RCC 7860 (cell line): ENCODE results near the gene TXNDC2.
"Not testable (repeated sequence)": the region's sequence is repeated elsewhere in the genome, so short reads cannot be mapped to it uniquely, and the experiment has no call there.

ENCODE experiments used
- DNase-seq: peaks from one replicate; pipeline ENCODE4 v3.0.0-alpha.2; 2015; ENCODE audit warnings: low spot score
- FAIRE-seq: peaks from 2 replicates; lab custom pipeline; 2012; peaks lifted over from hg19 to GRCh38; lab: Jason Lieb, UNC

The TXNDC2 gene

GRCh38 chr18:9878783-9879242 is 7.0 kb upstream of the TXNDC2 start:
- no peak for DNase-seq
- FAIRE-seq: no peak

- DNase-seq (no peak), FAIRE-seq (no peak)
These were observed 1.7 kb upstream of the TXNDC2 start for GRCh38 chr18:9884090-9884489.

- no peak for DNase-seq
- FAIRE-seq: no peak
These were observed 1.1 kb upstream of the TXNDC2 start for GRCh38 chr18:9884532-9885140.

- FAIRE-seq (no peak), DNase-seq (no peak)
These were observed 204 bp downstream of the TXNDC2 start for GRCh38 chr18:9886005-9886348.

- no peak for DNase-seq
These were observed 2.2 kb downstream of the TXNDC2 start for GRCh38 chr18:9887992-9888391.

GRCh38 chr18:9890196-9890595 is 4.4 kb downstream of the TXNDC2 start:
- FAIRE-seq (no peak), DNase-seq (no peak)

More at GRCh38 chr18:9887992-9888391, 2.2 kb downstream of the TXNDC2 start:
- no peak for FAIRE-seq

GRCh38 chr18:9890957-9891356 is 5.2 kb downstream of the TXNDC2 start:
- DNase-seq: no peak

GRCh38 chr18:9891515-9891914 is 5.7 kb downstream of the TXNDC2 start:
- DNase-seq: peak; percentile 50

More at GRCh38 chr18:9890957-9891356, 5.2 kb downstream of the TXNDC2 start:
- no peak for FAIRE-seq

GRCh38 chr18:9894454-9895068 is 8.8 kb downstream of the TXNDC2 start:
- no peak for FAIRE-seq
- no peak for DNase-seq

More at GRCh38 chr18:9891515-9891914, 5.7 kb downstream of the TXNDC2 start:
- peak; percentile 80 for FAIRE-seq

GRCh38 chr18:9897129-9897528 is 11.4 kb downstream of the TXNDC2 start:
- no peak for FAIRE-seq

GRCh38 chr18:9897787-9898291 is 12.1 kb downstream of the TXNDC2 start:
- FAIRE-seq, DNase-seq: not testable (repeated sequence)

More at GRCh38 chr18:9897129-9897528, 11.4 kb downstream of the TXNDC2 start:
- DNase-seq: no peak

- peak; percentile 96 for DNase-seq
- FAIRE-seq: peak; percentile 95
These were observed 13.2 kb downstream of the TXNDC2 start for GRCh38 chr18:9898792-9899549.

- FAIRE-seq: not testable (repeated sequence)
These were observed 13.8 kb downstream of the TXNDC2 start for GRCh38 chr18:9899550-9899930.

GRCh38 chr18:9900699-9901098 is 14.9 kb downstream of the TXNDC2 start:
- FAIRE-seq: no peak
- DNase-seq: no peak

More at GRCh38 chr18:9899550-9899930, 13.8 kb downstream of the TXNDC2 start:
- not testable (repeated sequence) for DNase-seq

GRCh38 chr18:9901377-9901776 is 15.6 kb downstream of the TXNDC2 start:
- FAIRE-seq (peak; percentile 79), DNase-seq (peak; percentile 47)

- FAIRE-seq, DNase-seq: not testable (repeated sequence)
These were observed 16.5 kb downstream of the TXNDC2 start for GRCh38 chr18:9902264-9902663.

- FAIRE-seq (no peak), DNase-seq (no peak)
These were observed 17.1 kb downstream of the TXNDC2 start for GRCh38 chr18:9902832-9903231.

- peak; percentile 59 for FAIRE-seq
These were observed 19.7 kb downstream of the TXNDC2 start for GRCh38 chr18:9905401-9905922.

GRCh38 chr18:9906481-9906880 is 20.7 kb downstream of the TXNDC2 start:
- FAIRE-seq: no peak
- no peak for DNase-seq

More at GRCh38 chr18:9905401-9905922, 19.7 kb downstream of the TXNDC2 start:
- peak; percentile 57 for DNase-seq

- DNase-seq (no peak), FAIRE-seq (no peak)
These were observed 22.1 kb downstream of the TXNDC2 start for GRCh38 chr18:9907867-9908266.

- DNase-seq (no peak), FAIRE-seq (no peak)
These were observed 24.3 kb downstream of the TXNDC2 start for GRCh38 chr18:9910071-9910470.
